ENCODE data around the gene PKMYT1.

DNA sequence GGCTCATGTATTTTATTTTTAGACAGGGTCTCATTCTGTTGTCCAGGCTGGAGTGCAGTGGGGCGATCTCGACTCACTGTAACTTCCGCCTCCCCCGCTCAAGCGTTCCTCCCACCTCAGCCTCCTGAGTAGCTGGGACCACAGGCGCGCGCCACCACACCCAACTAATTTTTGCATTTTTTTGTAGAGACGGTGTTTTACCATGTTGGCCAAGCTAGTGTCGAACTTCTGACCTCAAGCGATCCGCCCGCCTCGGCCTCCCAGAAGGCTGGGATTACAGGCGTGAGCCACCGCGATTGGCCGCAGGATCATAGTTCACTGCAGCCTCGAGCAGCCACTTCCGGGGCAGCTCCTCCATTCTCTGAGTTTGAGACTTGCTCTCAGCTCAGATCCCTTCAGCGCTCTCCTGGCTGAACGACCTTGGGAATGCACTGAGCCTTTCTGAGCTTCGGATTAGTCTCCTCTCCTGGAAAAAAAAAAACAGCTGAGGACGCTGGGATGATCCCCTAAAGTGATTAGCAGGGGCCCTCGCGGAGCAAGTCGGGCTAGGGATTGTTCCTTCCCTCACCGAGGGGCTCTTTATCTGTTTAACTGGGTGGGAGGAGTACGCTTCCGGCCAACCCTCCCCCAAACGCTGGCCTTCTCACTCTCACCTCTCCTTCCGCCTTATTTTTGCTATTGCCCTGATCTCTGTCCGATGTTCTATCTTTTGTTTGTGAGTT, 1.1 kb upstream of the PKMYT1 start:
- TF ChIP-seq CTCF (IDR thresholded peaks at IDR 0.05), result no peak
- TF ChIP-seq POLR2A (IDR thresholded peaks at IDR 0.05), result no peak
